HG03575 (cell line): ENCODE measurements around the gene ADPRM.

Source experiments
- ATAC-seq: cut with Tn5 transposase; IDR thresholded peaks from one replicate; pipeline ENCODE4 v1.9.1; 2021; ENCODE audit not compliant: unreplicated experiment, insufficient number of reproducible peaks, low FRiP score; ENCODE audit errors: extremely low read depth

ADPRM gene

DNA sequence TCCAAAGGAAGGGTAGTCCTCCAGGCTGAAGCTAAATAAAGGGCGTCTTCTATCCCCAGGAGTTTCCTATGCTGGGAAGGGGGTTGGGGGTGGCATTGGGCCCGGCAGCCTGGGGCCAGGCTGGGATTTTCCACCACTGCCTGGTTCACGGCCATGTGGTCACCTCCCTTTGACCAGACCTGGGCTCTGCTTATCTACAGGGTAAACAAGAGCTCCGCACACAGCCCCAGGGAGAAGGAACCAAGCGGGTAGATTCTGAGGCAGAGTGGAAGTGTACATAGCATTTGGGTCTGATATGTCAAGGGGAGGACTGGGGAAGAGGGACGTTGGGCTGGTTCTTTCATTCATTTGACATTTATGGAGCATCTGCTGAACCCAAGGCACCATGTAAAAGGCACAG, 59.7 kb downstream of the ADPRM start:
- no peak for ATAC-seq

DNA sequence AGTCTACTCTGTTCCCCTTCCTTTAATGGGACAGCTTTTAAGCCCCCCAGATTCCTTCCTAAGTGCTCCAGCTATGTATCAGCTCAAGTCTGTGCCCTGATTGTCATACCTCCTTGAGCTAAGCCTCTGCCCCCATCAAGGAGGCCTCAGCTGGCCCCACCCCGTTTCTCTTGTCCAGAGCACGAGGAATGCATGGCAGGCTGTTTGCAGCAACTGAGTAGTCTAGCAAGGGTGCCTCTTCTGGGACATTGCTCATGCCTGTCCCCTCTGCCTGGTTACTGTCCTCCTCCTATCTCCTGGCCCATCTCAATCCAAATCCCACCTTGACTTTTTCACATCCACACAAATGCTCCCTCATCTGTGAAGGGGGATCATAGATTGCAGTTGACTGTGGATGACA, 60.3 kb downstream of the ADPRM start:
- no peak for ATAC-seq

DNA sequence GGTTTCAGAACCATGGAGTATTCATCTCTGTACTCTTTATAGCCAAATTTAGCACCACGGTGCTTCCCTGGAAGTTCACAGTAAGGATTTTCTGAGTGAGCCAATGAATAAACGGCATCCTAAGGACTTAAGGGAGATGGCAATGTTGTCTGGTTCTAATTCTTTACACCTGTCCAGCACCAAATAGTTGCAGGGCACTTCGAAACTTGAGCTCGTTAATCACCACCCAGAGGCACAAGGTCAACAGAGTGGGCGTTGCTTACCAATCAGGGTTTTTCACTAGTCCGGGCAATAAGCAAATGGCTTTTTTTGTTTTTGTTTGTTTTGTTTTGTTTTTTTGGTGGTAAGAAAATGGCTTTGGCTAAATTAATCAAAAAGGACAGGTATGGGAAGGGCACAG, 60.7 kb downstream of the ADPRM start:
- no peak for ATAC-seq
